T-helper 9 cell (primary cell): ENCODE measurements around the gene PPM1H.
"Not testable (repeated sequence)": the region's sequence is repeated elsewhere in the genome, so short reads cannot be mapped to it uniquely, and the experiment has no call there.

ENCODE experiments used
- DNase-seq: peaks from one replicate; pipeline ENCODE4 v3.0.0-alpha.2; 2020

The PPM1H gene

DNA sequence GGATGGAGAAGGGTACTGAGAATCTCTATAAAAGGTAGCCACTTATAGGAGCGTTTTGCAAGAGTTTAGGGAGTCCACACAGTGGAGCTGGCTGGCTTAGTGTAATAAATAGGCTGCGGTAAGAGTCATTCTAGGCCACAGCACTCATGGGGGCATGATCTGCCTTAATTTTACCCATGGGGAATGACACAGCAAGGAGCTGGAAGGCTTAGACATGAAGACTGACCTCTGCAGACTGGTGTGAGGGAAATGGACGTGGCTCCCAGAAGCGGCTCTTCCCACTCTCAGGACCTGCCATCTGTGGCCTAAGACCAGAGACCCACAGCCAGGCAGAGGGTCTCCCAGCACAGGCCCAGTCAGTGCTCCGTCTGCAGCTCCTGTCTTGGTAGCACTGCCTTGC lies 173.3 kb downstream of the PPM1H start:
- no peak for DNase-seq

- no peak for DNase-seq
Observed at GRCh38 chr12:62760779-62761178, 174.2 kb downstream of the PPM1H start.

GRCh38 chr12:62760341-62760740 lies 174.6 kb downstream of the PPM1H start:
- DNase-seq: not testable (repeated sequence)

DNA sequence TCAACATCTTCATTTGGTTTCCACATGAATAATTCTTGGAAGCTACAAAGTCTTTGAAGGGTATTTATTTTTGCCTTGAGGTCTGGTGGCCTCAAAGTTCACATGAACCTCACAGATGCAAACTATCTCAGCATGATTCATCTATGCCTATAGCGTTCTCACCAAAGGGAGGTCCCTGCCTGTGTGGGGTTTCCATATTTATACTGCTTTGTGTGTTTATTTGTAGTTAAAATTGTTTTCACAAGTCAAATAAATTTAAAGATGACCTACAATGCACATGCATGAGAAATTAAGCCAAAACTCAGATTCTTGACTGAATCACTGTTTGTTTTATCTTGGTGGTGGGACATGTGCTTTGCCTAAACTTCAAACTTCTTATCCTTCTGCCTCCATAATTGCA lies 176.7 kb downstream of the PPM1H start:
- DNase-seq: no peak

GRCh38 chr12:62757048-62757447 lies 177.9 kb downstream of the PPM1H start:
- no peak for DNase-seq

DNA sequence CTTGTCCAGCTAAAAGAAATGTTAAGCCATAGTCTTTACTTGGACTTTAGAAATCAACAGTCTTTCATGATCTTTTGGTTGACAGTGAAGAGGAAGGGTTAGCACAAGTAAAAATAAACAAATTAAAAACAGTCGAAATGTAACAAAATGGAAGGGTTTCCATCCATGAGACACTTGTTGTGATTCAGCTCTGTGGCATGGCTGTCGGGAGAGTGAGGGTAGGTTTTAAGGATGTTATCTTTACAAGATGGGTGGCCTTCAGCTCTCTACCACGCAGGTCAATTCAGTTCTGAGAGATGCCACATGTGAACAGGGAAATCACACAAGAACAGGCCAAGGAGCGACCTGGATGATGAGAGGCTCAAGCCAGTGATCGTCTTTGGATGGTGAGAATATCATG lies 180.2 kb downstream of the PPM1H start:
- DNase-seq: no peak

DNA sequence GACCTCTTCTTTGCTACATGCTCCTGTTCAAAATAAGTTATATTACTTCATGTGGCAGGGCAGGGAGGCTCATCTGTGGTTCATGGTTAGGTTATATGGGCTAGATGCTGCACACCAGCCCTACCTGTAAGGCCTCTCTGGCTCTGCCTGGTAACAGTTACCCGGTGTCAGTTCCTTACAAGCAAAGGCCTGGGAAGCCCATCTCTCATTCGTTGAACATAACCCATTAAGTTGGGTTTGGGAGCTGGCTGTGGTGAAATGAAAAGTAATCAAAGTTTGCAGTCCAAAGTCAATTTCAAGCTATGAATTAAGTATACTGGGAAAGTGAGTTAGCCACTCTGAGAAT lies 183.2 kb downstream of the PPM1H start:
- no peak for DNase-seq

DNA sequence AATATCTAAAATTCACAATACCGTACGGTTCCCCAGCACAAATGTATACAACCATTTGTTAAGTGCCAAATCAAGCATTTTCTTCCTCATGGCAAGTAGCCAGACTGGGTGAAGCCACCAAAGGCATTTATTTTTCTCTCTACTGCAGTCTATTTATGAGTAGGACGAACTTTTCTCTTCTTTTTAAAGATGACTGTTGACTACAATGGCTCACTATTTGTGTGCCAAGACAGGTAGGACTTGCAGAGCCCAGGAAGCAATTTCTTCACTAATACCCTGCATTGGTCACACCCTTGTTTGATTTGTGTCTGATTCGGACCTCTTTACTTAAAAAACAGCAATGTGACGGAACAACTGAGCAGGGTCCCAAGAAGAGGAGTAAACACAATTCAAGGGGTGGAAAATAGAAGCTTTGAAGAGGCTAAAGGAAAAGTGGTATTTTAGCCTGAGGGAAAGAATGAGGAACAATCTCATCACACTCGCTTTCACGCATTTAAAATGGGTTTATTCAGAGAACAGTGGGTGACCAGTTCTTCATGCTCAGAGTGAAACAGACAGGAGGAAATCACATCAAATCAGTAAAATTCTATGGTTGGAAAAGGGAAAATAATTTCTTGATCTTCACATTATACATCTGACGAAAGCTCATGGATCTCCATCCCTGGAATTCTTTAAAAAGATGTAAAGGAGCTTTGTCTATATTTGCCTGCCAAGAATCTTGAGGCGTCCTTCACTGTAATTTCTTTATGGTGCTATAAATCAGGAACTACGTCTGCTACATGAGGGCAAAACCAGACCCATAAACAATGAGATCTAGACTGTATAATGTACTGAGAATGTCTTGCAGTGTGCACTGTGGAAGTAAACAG lies 183.8 kb downstream of the PPM1H start:
- DNase-seq: no peak

DNA sequence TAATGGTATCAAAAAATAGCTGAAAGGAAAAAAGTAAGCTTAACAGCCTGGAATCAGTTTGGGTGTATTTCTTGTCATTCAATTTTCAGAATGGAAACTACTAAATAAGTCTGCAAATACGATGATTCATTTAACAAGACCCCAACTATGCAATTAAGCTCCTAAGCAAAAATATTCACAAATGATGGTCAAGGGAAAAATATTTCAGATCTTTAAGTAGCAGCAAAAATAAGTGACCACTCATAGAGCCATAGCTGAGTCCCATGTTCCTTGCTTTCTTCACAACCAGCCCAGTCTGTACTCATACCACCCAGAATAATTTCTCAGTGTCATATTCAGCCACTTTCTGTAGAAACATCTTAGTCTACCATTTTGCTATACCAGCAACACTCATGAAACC lies 185.4 kb downstream of the PPM1H start:
- no peak for DNase-seq

DNA sequence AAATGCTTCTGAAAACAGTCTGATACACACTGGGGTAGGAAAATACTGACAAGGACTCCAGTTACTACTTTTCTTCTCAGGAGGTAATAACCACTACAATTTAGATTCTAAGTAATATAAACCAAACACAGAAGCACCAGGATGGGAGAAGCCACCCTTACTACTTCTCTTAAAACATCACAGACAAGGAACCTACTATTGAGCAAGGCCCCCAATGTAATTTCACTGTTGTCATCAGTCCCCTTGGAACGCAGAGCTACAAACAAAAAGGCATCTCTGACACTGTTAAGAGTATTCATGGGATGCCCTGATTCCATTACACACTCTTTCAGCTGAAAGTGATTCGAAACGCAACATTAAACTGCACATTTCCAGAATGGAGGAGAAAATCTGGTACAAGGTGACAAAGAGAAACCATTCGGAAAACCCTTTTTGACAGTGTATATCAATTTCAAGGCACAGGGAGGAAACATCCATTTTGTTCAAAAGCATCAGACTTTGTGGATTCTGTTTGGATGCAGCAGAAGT lies 185.9 kb downstream of the PPM1H start:
- DNase-seq: no peak

GRCh38 chr12:62744551-62744950 lies 190.4 kb downstream of the PPM1H start:
- no peak for DNase-seq

GRCh38 chr12:62739266-62740015 lies 195.5 kb downstream of the PPM1H start:
- DNase-seq: no peak

- DNase-seq: no peak
Observed at GRCh38 chr12:62738616-62739015, 196.3 kb downstream of the PPM1H start.

DNA sequence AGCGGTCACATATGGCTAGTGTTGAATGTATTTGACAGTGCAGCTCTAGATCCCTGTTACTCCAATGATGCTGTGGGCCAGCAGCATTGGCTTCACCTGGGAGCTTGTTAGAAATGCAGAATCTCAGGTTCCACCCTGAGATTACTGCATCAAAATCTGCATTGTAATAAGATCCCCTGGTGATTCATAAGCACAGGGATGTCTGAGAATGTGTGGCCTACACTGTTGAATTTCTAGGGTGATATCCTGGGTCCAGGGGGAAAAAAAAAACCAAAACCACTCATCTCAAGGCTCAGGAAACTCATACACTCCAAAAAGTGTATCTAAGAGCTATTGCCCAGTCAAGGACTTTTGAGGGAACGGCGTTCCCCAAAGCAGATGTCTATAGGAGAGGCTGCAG lies 196.8 kb downstream of the PPM1H start:
- no peak for DNase-seq

- no peak for DNase-seq
Observed at GRCh38 chr12:62737615-62738014, 197.3 kb downstream of the PPM1H start.

GRCh38 chr12:62737188-62737587 lies 197.8 kb downstream of the PPM1H start:
- DNase-seq: no peak

GRCh38 chr12:62736596-62736995 lies 198.4 kb downstream of the PPM1H start:
- DNase-seq: no peak

- DNase-seq: no peak
Observed at GRCh38 chr12:62732861-62733427, 202.0 kb downstream of the PPM1H start.

DNA sequence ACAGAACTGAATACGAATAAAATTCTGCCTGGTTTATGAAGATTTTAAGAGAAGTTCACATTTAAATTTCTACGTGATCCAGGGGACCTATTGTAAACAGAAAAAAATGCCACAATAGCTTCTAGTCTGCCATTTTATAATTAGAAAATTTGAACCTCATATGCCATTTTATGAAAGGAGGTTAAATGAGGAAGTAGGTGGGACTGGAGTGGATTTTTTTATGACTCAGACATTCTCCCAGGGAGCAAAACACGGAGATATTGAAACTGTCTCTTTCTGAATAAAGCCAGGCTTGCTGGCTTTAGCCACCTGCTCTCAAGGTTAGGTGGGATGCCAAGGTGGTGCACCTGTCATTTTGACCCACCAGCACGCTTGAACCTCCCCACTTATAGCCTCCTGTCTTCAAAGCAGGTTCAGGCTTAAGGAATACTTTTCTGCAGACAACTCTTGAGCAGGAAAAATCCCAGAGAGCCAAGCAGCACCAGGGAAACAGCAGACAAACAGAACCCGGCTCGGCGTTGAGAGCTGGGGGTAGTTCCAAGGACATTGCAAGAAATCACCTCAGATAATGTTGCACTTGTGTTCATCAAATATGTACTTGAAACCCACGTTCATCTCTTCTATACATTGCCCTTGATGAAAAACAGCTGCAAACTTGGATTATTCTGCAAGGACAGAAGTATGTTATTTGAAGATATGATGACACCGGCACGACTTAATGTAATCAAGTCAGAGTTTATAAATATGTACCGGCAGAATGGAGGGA lies 203.7 kb downstream of the PPM1H start:
- no peak for DNase-seq

DNA sequence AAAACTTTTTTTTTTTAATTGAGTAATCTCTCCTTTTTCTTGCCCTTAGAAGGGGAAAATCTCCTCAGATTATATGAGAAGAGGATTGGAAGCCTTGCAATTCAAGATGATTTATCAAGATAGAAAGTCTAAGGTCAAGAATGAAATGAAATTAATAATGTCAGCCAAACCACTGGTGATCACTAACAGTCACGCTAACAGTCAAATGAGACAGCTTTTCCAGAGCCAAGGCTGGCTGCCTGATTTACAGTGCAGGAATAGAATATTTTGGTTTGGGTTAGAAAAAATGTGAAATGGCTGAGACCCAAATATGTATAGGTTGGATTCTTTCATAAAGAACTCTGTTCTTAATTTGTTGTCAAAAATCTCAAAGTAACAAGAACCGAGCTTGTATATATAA lies 204.3 kb downstream of the PPM1H start:
- no peak for DNase-seq

GRCh38 chr12:62729579-62730544 lies 205.1 kb downstream of the PPM1H start:
- DNase-seq: not testable (repeated sequence)

GRCh38 chr12:62728741-62729140 lies 206.2 kb downstream of the PPM1H start:
- DNase-seq: no peak
